Natural killer cell (primary cell): Measurements from ENCODE around the gene KCNJ12. TPM values are rescaled to one million over a fixed set of nuclear protein-coding genes. Genes with fewer than 3 reads are reported as not detected.

Experiments
- ATAC-seq, 3 donors: fragments of 150-1000 bp in 2 of 3; fragments of 200-7000 bp in 1 of 3; cut with Tn5 transposase; 1 replicate in 1 of 3; 2 replicates in 2 of 3; pipeline ENCODE4 v1.10.0; 2021; ENCODE audit warnings: mild to moderate bottlenecking in 2 of 3, moderate library complexity in 2 of 3
- DNase-seq, 2 donors: peaks; one replicate each; pipeline versions ENCODE4 v3.0.0 to v3.0.0-alpha.2; 2013 to 2021; ENCODE audit warnings: mixed read lengths in 1 of 2
- H3K27ac ChIP-seq: one replicate; pipeline ENCODE4 v1.5.1; 2013; ENCODE audit warnings: mild to moderate bottlenecking, low read length
- H3K27me3 ChIP-seq: one replicate; pipeline ENCODE4 v1.6.1; 2013; ENCODE audit warnings: low read length; ENCODE audit not compliant: control insufficient read depth, insufficient read depth
- H3K36me3 ChIP-seq: one replicate; pipeline ENCODE4 v1.6.1; 2013; ENCODE audit warnings: low read length; ENCODE audit not compliant: control insufficient read depth, insufficient read depth
- H3K4me1 ChIP-seq: one replicate; pipeline ENCODE4 v1.6.1; 2013; ENCODE audit warnings: low read length; ENCODE audit not compliant: control insufficient read depth, insufficient read depth
- H3K4me3 ChIP-seq: one replicate; pipeline ENCODE4 v1.5.1; 2013; ENCODE audit warnings: low read length
- H3K9me3 ChIP-seq: one replicate; pipeline ENCODE4 v1.6.1; 2013; ENCODE audit warnings: low read length; ENCODE audit not compliant: control insufficient read depth, insufficient read depth
- H3K27ac Mint-ChIP-seq, 2 donors: one replicate each; pipeline ENCODE4 v1.8.0; 2022; ENCODE audit warnings: mild to moderate bottlenecking in 2 of 2, mixed read lengths in 2 of 2, moderate library complexity in 1 of 2
- H3K27me3 Mint-ChIP-seq, 2 donors: one replicate each; pipeline ENCODE4 v1.8.0; 2022; ENCODE audit warnings: low read depth in 2 of 2, mixed read lengths in 2 of 2
- H3K36me3 Mint-ChIP-seq: one replicate; pipeline ENCODE4 v1.8.0; 2022; ENCODE audit warnings: mixed read lengths
- H3K4me1 Mint-ChIP-seq, 2 donors: one replicate each; pipeline ENCODE4 v1.8.0; 2022; ENCODE audit warnings: mixed read lengths in 2 of 2
- H3K4me3 Mint-ChIP-seq: one replicate; pipeline ENCODE4 v1.8.0; 2022; ENCODE audit warnings: mild to moderate bottlenecking, moderate library complexity, mixed read lengths
- H3K9me3 Mint-ChIP-seq, 2 donors: one replicate each; pipeline ENCODE4 v1.8.0; 2022; ENCODE audit warnings: mixed read lengths in 2 of 2
- WGBS: methylation state at CpG from one replicate; pipeline ENCODE4 v1.1.7; 2013; ENCODE audit warnings: missing lambda C conversion rate; ENCODE audit not compliant: insufficient coverage; 5-methylcytosine and 5-hydroxymethylcytosine counted together
- intact Hi-C: fragments of 100-400 bp; cut with micrococcal nuclease; formaldehyde crosslinking; loops from one replicate; pipeline ENCODE4 v1.14.2; 2022
- total RNA-seq, 4 donors: library from RNA; stranded (reverse); fragments of 120-200 nt in 1 of 4; gene quantifications; one replicate each; pipeline versions ENCODE4 v1.2.3 to v1.2.4, GENCODE V29; 2013 to 2022
- TF ChIP-seq, protein P1 (sequence below): fragments of 200-600 bp; IDR thresholded peaks from one replicate; pipeline ENCODE4 v1.8.0; 2022; ENCODE audit warnings: antibody characterized with exemption

The KCNJ12 gene
- total RNA-seq, 3 donors from 2014 or later (not counting 1 experiment from before 2014, with no cell fraction given): 0.14 TPM; not detected in 2

DNA sequence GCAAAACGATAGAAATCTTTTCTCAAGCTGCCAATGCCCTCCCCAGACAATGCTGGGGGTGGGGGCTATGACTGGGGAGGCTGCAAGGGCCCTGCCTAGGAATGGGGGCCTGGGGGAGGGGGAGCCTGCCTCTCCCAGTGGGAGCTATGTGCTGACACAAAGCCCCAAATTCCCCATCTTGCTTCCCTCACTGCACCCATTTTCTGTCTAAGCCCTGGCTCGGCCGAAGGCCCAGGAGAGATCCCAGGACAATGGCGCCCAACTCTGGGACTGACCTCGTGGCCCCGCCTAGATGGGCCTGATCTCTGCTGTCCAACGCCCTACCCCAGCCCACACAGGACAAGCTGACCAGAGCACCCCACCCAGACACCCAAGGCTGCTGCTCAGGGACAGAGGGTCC lies 11.1 kb upstream of the KCNJ12 start:
- intact Hi-C loops: no loop called here
- no peak overlapping the region for H3K4me3 Mint-ChIP-seq
- H3K4me1 Mint-ChIP-seq: peaks cover 7 to 8% of the 10 kb centered on the region in 2 donors
- Histone ChIP-seq H3K4me3 (no peak overlapping the region), H3K4me1 (peaks cover 19% of the 10 kb centered on the region), H3K9me3 (no peaks in the 10 kb centered on the region), H3K27me3 (no peaks in the 10 kb centered on the region), H3K27ac (no peak overlapping the region), H3K36me3 (no peaks in the 10 kb centered on the region)
- H3K9me3 Mint-ChIP-seq: no peaks in the 10 kb centered on the region
- peaks cover 0 to 5% of the 10 kb centered on the region in 2 donors for H3K27me3 Mint-ChIP-seq
- H3K36me3 Mint-ChIP-seq: no peaks in the 10 kb centered on the region
- DNase-seq (no peak), ATAC-seq (no peak)
- no peak overlapping the region for H3K27ac Mint-ChIP-seq
- TF ChIP-seq, protein P1, sequence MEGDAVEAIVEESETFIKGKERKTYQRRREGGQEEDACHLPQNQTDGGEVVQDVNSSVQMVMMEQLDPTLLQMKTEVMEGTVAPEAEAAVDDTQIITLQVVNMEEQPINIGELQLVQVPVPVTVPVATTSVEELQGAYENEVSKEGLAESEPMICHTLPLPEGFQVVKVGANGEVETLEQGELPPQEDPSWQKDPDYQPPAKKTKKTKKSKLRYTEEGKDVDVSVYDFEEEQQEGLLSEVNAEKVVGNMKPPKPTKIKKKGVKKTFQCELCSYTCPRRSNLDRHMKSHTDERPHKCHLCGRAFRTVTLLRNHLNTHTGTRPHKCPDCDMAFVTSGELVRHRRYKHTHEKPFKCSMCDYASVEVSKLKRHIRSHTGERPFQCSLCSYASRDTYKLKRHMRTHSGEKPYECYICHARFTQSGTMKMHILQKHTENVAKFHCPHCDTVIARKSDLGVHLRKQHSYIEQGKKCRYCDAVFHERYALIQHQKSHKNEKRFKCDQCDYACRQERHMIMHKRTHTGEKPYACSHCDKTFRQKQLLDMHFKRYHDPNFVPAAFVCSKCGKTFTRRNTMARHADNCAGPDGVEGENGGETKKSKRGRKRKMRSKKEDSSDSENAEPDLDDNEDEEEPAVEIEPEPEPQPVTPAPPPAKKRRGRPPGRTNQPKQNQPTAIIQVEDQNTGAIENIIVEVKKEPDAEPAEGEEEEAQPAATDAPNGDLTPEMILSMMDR: no peak
- WGBS: 73% methylated on average over 7 of the region's 7 CpGs

DNA sequence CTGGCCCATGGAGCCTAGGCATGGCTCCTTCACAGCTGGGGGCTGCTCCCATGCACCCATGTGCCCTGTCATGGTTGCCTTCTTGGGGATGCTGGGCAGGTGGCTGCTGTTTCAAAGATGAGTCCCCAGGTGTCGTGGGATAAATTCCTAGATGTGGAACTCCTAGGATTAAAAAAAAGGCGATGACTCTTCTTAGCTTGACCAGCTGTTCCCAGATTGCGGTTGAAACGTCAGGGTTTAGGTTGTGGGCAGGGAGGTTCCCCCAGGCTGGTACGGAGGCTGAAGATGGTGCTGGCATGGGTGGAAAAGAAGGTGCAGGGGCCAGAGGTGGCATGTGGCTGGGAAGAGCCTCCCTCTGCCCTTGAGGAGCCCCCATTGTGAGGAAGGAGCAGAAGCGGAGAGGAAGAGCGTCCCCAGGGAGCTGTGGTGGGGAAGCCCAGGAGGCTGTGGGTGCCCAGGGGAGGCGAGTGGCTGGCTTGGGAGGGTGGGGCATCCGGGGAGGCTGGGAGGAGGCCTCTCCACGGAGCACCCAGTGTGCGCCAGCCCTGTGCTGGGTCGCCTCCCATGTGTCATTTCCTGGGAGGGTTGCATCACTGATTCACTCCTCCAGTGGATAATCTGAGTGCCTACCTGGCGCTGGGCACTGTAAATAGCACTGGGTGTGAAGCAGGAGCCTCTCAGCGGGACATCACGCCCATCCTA lies 7.5 kb upstream of the KCNJ12 start:
- H3K27me3 ChIP-seq: no peaks in the 10 kb centered on the region
- no peaks in the 10 kb centered on the region for H3K36me3 ChIP-seq
- no peaks in the 10 kb centered on the region for H3K36me3 Mint-ChIP-seq
- intact Hi-C loops: no loop called here
- peaks cover 0 to 5% of the 10 kb centered on the region in 2 donors for H3K27me3 Mint-ChIP-seq
- H3K4me1 Mint-ChIP-seq: peaks cover 6 to 17% of the 10 kb centered on the region in 2 donors
- no peak overlapping the region for H3K4me3 Mint-ChIP-seq
- H3K9me3 Mint-ChIP-seq: no peaks in the 10 kb centered on the region
- peaks cover 28% of the 10 kb centered on the region for H3K4me1 ChIP-seq
- H3K4me3 ChIP-seq: no peak overlapping the region
- H3K27ac Mint-ChIP-seq: no peak overlapping the region
- H3K9me3 ChIP-seq: no peaks in the 10 kb centered on the region
- 73% methylated on average over 15 of the region's 15 CpGs for WGBS
- DNase-seq: no peak
- ATAC-seq: no peak
- TF ChIP-seq, protein P1: no peak
- H3K27ac ChIP-seq: no peak overlapping the region

DNA sequence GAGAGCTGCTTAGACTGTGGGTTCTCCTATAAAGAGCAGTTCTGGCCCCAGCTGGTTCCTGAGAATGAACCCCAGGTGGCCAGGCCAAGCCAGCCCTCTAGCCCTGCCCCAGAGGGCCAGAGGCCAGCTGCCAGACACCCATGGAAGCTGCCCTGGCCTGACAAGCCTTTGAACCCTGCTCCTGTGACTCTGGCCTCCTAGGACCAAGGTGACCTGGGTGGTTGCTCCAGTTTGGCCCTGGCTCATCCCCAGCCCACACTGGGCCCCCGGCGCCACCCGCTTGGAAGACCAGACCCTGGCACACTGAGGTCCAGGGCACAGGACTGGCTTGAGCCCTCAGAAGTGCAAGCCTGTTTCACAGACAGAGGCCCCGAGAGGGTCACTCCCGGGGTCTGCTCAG lies 6.8 kb upstream of the KCNJ12 start:
- peaks cover 23% of the 10 kb centered on the region for H3K4me1 ChIP-seq
- DNase-seq (no peak), ATAC-seq (no peak)
- Mint-ChIP-seq H3K4me3 (no peak overlapping the region), H3K27ac (no peak overlapping the region), H3K36me3 (no peaks in the 10 kb centered on the region), H3K4me1 (peaks cover 0 to 10% of the 10 kb centered on the region in 2 donors), H3K9me3 (no peaks in the 10 kb centered on the region), H3K27me3 (peaks cover 0 to 5% of the 10 kb centered on the region in 2 donors)
- no peaks in the 10 kb centered on the region for H3K9me3 ChIP-seq
- intact Hi-C loops: no loop called here
- WGBS: 95% methylated on average over 5 of the region's 5 CpGs
- H3K4me3 ChIP-seq: no peak overlapping the region
- no peak overlapping the region for H3K27ac ChIP-seq
- no peaks in the 10 kb centered on the region for H3K36me3 ChIP-seq
- TF ChIP-seq, protein P1: no peak
- peaks cover 3% of the 10 kb centered on the region for H3K27me3 ChIP-seq

GRCh38 chr17:21370430-21370829 lies 5.7 kb upstream of the KCNJ12 start:
- H3K27me3 ChIP-seq: peaks cover 11% of the 10 kb centered on the region
- ATAC-seq (no peak), DNase-seq (no peak)
- WGBS: 33% methylated on average over 6 of the region's 6 CpGs
- peaks cover 4 to 11% of the 10 kb centered on the region in 2 donors for H3K27me3 Mint-ChIP-seq
- no peak overlapping the region for H3K27ac Mint-ChIP-seq
- no peaks in the 10 kb centered on the region for H3K9me3 Mint-ChIP-seq
- no peaks in the 10 kb centered on the region for H3K36me3 ChIP-seq
- intact Hi-C loops: no loop called here
- H3K36me3 Mint-ChIP-seq: no peaks in the 10 kb centered on the region
- peaks cover 18% of the 10 kb centered on the region for H3K4me1 ChIP-seq
- H3K4me3 Mint-ChIP-seq: no peak overlapping the region
- no peaks in the 10 kb centered on the region for H3K9me3 ChIP-seq
- peaks cover 0 to 9% of the 10 kb centered on the region in 2 donors for H3K4me1 Mint-ChIP-seq
- H3K27ac ChIP-seq: no peak overlapping the region
- TF ChIP-seq, protein P1: no peak
- H3K4me3 ChIP-seq: no peak overlapping the region
